Measurements from ENCODE around the gene DNAAF6.
A peak's percentile ranks its signal among the peaks of the same experiment; 100 is the strongest.
"Not testable (repeated sequence)": the region's sequence is repeated elsewhere in the genome, so short reads cannot be mapped to it uniquely, and the experiment has no call there.

Gene DNAAF6

GRCh38 chrX:107205770-107206696, at the start of gene DNAAF6, which contains the start of gene NUP62CL:
Gene DNAAF6 (plus strand): TSS chrX:107206611. CDS start chrX:107212876, 6,265 bp downstream.
Gene NUP62CL (minus strand): TSS chrX:107206433. CDS start chrX:107175146, 31,287 bp downstream.
- DNase-seq (ENCODE audit: low read depth), result peak; percentile 17
- H3K4me3 ChIP-seq (ENCODE audit: low read depth, low read length), result peak within 1 kb of the TSS; percentile 44
- TF ChIP-seq CTCF (conservative IDR thresholded peaks at IDR 0.05; ENCODE audit: low read depth, low read length), result no peak

- not testable (repeated sequence) for H3K4me3 ChIP-seq (ENCODE audit: low read depth, low read length); DNase-seq (ENCODE audit: low read depth)
These were observed 48.8 kb upstream of the DNAAF6 start for GRCh38 chrX:107157618-107158017.

DNA sequence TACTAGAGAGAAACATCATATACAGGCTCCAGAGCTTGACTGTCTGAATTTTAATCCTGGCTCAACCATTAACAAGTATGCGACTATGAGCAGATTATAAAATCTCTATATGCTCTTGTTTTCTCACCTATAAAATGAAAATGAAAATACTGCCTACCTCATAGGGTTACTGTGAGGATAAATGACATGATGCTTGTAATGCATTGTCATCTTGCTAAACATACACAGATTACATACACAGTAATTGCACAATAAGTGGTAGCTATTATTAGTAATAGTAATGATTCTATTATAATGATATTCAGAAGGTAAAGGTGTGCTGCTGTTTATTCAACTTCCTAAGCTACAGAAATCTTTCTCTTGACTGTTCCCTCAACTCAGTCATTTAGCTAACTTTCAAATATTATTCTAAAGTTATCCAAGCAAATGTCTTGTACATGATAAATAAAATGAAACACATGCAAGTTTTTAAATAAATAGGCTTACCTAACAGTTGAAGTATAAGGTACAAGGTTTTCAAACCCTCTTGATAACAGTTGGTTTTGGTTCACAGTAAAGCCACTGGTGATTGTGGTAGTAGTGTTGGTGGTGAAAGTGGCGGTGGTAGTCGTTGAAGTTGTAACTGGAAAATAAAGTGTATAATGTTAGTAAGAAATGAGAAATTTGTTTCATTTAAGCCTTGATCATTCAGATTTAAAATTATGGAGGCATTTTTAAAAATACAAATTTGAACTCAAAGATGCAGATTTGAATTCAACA, 39.1 kb upstream of the DNAAF6 start:
- no peak for DNase-seq (ENCODE audit: low read depth)
- no peak overlapping the region for H3K4me3 ChIP-seq (ENCODE audit: low read depth, low read length)
- no peak for TF ChIP-seq CTCF (conservative IDR thresholded peaks at IDR 0.05; ENCODE audit: low read depth, low read length)

DNA sequence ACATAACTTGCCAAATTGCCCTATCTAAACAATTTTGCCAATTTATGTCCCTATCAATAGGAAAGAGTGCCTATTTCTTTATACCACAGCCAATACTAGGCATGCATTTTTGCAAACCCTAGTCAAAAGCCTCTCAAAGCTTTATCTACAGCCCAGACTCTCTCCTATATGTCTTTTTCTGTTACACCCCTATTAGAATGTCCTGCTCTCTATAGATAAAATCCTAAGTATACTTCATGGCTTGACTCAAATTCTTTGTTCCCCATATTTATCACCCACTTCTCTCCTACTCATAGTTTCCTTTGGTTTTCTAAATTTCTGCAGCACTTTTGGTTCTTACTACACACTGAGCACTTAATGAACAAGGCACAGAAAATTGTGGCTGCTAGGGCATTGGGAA, 38.2 kb upstream of the DNAAF6 start:
- DNase-seq (ENCODE audit: low read depth), result no peak
- no peak overlapping the region for H3K4me3 ChIP-seq (ENCODE audit: low read depth, low read length)
- TF ChIP-seq CTCF (conservative IDR thresholded peaks at IDR 0.05; ENCODE audit: low read depth, low read length), result no peak

DNA sequence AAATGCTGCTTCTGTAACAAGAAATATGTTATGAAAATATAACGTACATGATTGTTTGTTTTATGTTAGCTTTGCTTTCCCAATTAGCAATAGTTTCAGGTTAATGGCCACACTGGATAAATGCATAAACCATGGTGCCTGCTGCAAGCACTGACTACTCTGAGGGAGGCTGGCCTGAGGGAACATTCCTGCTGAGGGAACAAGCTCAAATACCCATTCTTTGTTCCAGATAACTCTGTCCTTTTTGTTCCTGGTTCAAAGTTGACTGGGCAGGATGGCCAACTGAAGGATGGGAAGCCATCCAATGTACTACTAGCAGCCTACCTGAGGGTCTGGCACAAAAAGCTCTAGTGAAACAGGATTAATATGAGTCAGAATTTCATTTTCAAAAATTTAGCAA, 37.7 kb upstream of the DNAAF6 start:
- no peak for TF ChIP-seq CTCF (conservative IDR thresholded peaks at IDR 0.05; ENCODE audit: low read depth, low read length)
- H3K4me3 ChIP-seq (ENCODE audit: low read depth, low read length), result no peak overlapping the region
- DNase-seq (ENCODE audit: low read depth), result no peak

GRCh38 chrX:107171369-107172102, 34.9 kb upstream of the DNAAF6 start:
- TF ChIP-seq CTCF (conservative IDR thresholded peaks at IDR 0.05; ENCODE audit: low read depth, low read length), result no peak
- DNase-seq (ENCODE audit: low read depth), result no peak
- H3K4me3 ChIP-seq (ENCODE audit: low read depth, low read length), result no peak overlapping the region

GRCh38 chrX:107197319-107197718, 9.1 kb upstream of the DNAAF6 start:
- H3K4me3 ChIP-seq (ENCODE audit: low read depth, low read length), result no peak overlapping the region
- no peak for TF ChIP-seq CTCF (conservative IDR thresholded peaks at IDR 0.05; ENCODE audit: low read depth, low read length)
- DNase-seq (ENCODE audit: low read depth), result no peak

DNA sequence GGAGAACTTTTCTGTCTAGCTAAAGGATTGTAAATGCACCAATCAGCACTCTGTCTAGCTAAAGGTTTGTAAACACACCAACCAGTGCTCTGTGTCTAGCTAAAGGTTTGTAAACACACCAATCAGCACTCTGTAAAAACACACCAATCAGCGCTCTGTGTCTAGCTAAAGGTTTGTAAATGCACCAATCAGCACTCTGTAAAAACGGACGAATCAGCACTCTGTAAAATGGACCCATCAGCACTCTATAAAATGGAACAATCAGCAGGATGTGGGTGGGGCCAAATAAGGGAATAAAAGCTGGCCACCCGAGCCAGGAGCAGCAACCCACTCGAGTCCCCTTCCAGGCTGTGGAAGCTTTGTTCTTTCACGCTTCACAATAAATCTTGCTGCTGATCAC, 8.3 kb upstream of the DNAAF6 start:
- DNase-seq (ENCODE audit: low read depth); H3K4me3 ChIP-seq (ENCODE audit: low read depth, low read length): not testable (repeated sequence)
